ENCODE measurements around the gene PSMD9. TPM values are rescaled to one million over a fixed set of nuclear protein-coding genes. Genes with fewer than 3 reads are reported as not detected.

PSMD9 gene
- total RNA-seq, 1 experiment from 2014 or later: 241 TPM

GRCh38 chr12:121857322-121858246 is 31.0 kb upstream of the PSMD9 start:
- Histone ChIP-seq H4K20me1 (ENCODE audit: low read length) (no peaks in the 10 kb centered on the region), H3F3A (ENCODE audit: low read length, unreplicated experiment) (no peaks in the 10 kb centered on the region), H3K36me3 (ENCODE audit: low read depth, low read length) (no peaks in the 10 kb centered on the region), H3K4me2 (ENCODE audit: low read length) (no peak overlapping the region), H3K27ac (ENCODE audit: low read length) (no peak overlapping the region), H2AFZ (ENCODE audit: low read length) (no peak overlapping the region), H3K79me2 (ENCODE audit: low read length) (no peaks in the 10 kb centered on the region), H3K4me3 (ENCODE audit: low read length) (no peak overlapping the region), H3K27me3 (ENCODE audit: low read length) (no peaks in the 10 kb centered on the region), H3K9ac (ENCODE audit: low read length) (no peak overlapping the region), H3K9me2 (replicated peaks; ENCODE audit: low read length) (no peaks in the 10 kb centered on the region), H3K9me3 (ENCODE audit: low read length) (no peaks in the 10 kb centered on the region), H3K4me1 (ENCODE audit: insufficient read depth, low read length) (peaks cover 18% of the 10 kb centered on the region)
- DNase-seq: no peak
- no peak for ATAC-seq
- ChIA-PET CTCF (no interaction called here), POLR2A (ENCODE audit: unreplicated experiment) (no interaction called here)
- TF ChIP-seq CTCF (conservative IDR thresholded peaks at IDR 0.05; ENCODE audit: low read depth, low read length): no peak
- TF ChIP-seq EZH2phosphoT487 (IDR thresholded peaks at IDR 0.05; ENCODE audit: borderline replicate concordance, low read length): no peak
- no TSS peak for BruUV-seq (replicated peaks)
- intact Hi-C loops (cut with micrococcal nuclease): no loop called here

- DNase-seq (no peak), ATAC-seq (no peak)
- ChIA-PET CTCF (no interaction called here), POLR2A (ENCODE audit: unreplicated experiment) (no interaction called here)
- no peak overlapping the region for H2AFZ ChIP-seq (ENCODE audit: low read length)
- no TSS peak for BruUV-seq (replicated peaks)
- no peaks in the 10 kb centered on the region for H4K20me1 ChIP-seq (ENCODE audit: low read length)
- H3K9ac ChIP-seq (ENCODE audit: low read length): no peak overlapping the region
- H3K27ac ChIP-seq (ENCODE audit: low read length): no peak overlapping the region
- no peak overlapping the region for H3K4me2 ChIP-seq (ENCODE audit: low read length)
- H3K4me3 ChIP-seq (ENCODE audit: low read length): no peak overlapping the region
- no peaks in the 10 kb centered on the region for H3F3A ChIP-seq (ENCODE audit: low read length, unreplicated experiment)
- no peaks in the 10 kb centered on the region for H3K9me2 ChIP-seq (replicated peaks; ENCODE audit: low read length)
- intact Hi-C loops (cut with micrococcal nuclease): no loop called here
- TF ChIP-seq EZH2 (IDR thresholded peaks at IDR 0.05; ENCODE audit: low read length, unreplicated experiment): no peak
- TF ChIP-seq EZH2phosphoT487 (IDR thresholded peaks at IDR 0.05; ENCODE audit: borderline replicate concordance, low read length): no peak
- TF ChIP-seq CTCF (conservative IDR thresholded peaks at IDR 0.05; ENCODE audit: low read depth, low read length): no peak
- no peaks in the 10 kb centered on the region for H3K79me2 ChIP-seq (ENCODE audit: low read length)
- H3K27me3 ChIP-seq (ENCODE audit: low read length): no peaks in the 10 kb centered on the region
- no peaks in the 10 kb centered on the region for H3K36me3 ChIP-seq (ENCODE audit: low read depth, low read length)
- no peaks in the 10 kb centered on the region for H3K9me3 ChIP-seq (ENCODE audit: low read length)
- peaks cover 18% of the 10 kb centered on the region for H3K4me1 ChIP-seq (ENCODE audit: insufficient read depth, low read length)
Measured at GRCh38 chr12:121858318-121858661, 30.3 kb upstream of the PSMD9 start.
